CD14-positive monocyte (primary cell): Measurements from ENCODE around the gene SNAI1. TPM values are rescaled to one million over a fixed set of nuclear protein-coding genes. Genes with fewer than 3 reads are reported as not detected.
A peak's percentile ranks its signal among the peaks of the same experiment; 100 is the strongest.
"Not testable (repeated sequence)": the region's sequence is repeated elsewhere in the genome, so short reads cannot be mapped to it uniquely, and the experiment has no call there.

ENCODE experiments used
- DNase-seq, 3 donors: peaks; one replicate each; pipeline ENCODE4 v3.0.0-alpha.2; 2011 to 2022
- H2AFZ ChIP-seq: 2 replicates; pipeline ENCODE4 v1.6.0; 2012; ENCODE audit warnings: mild to moderate bottlenecking, low read depth, low read length, inconsistent platforms; ENCODE audit not compliant: insufficient read depth, poor library complexity, severe bottlenecking
- H3K27ac ChIP-seq, 2 donors: 1 replicate in 1 of 2; 2 replicates in 1 of 2; pipeline ENCODE4 v1.5.1; 2012 to 2013; ENCODE audit warnings: low read length in 2 of 2, control low read depth in 1 of 2, inconsistent platforms in 1 of 2, low read depth in 1 of 2, mild to moderate bottlenecking in 1 of 2
- H3K27me3 ChIP-seq, 2 donors: one replicate each; pipeline versions ENCODE4 v1.6.0 to v1.6.1; 2011 to 2013; ENCODE audit warnings: low read length in 2 of 2; ENCODE audit not compliant: control insufficient read depth in 2 of 2, insufficient read depth in 2 of 2
- H3K36me3 ChIP-seq, 2 donors: replicated peaks in 1 of 2; 1 replicate in 1 of 2; 2 replicates in 1 of 2; pipeline versions ENCODE4 v1.5.1 to v1.6.1; 2012 to 2013; ENCODE audit warnings: low read length in 2 of 2, control low read depth in 1 of 2, inconsistent platforms in 1 of 2, mild to moderate bottlenecking in 1 of 2; ENCODE audit not compliant: insufficient read depth in 2 of 2, control insufficient read depth in 1 of 2
- H3K4me1 ChIP-seq, 2 donors: 1 replicate in 1 of 2; 2 replicates in 1 of 2; pipeline versions ENCODE4 v1.5.1 to v1.6.1; 2012 to 2013; ENCODE audit warnings: low read length in 2 of 2, control low read depth in 1 of 2, inconsistent platforms in 1 of 2, mild to moderate bottlenecking in 1 of 2, moderate library complexity in 1 of 2; ENCODE audit not compliant: insufficient read depth in 2 of 2, control insufficient read depth in 1 of 2
- H3K4me2 ChIP-seq: replicated peaks from 2 replicates; pipeline ENCODE3; 2012; ENCODE audit warnings: low read length, moderate library complexity, mild to moderate bottlenecking; ENCODE audit not compliant: poor library complexity, severe bottlenecking; ENCODE audit errors: extremely low read depth
- H3K4me3 ChIP-seq, 3 experiments: fragments of 200-600 bp in 1 of 3; sonication (generic) in 1 of 3; replicated peaks in 1 of 3; 1 replicate in 2 of 3; 2 replicates in 1 of 3; pipeline ENCODE4 v1.5.1; 2011 to 2013; ENCODE audit warnings: low read length in 3 of 3, mild to moderate bottlenecking in 3 of 3, control low read depth in 2 of 3, low read depth in 2 of 3, inconsistent platforms in 1 of 3, moderate library complexity in 1 of 3
- H3K79me2 ChIP-seq: 2 replicates; pipeline ENCODE4 v1.6.0; 2012; ENCODE audit warnings: mild to moderate bottlenecking, control low read depth, inconsistent platforms, low read length, moderate library complexity; ENCODE audit not compliant: insufficient read depth
- H3K9ac ChIP-seq: 2 replicates; pipeline ENCODE4 v1.6.0; 2017; ENCODE audit warnings: low read length, mild to moderate bottlenecking; ENCODE audit not compliant: insufficient read depth, poor library complexity, severe bottlenecking
- H3K9me3 ChIP-seq, 2 donors: replicated peaks in 1 of 2; 1 replicate in 1 of 2; 2 replicates in 1 of 2; pipeline versions ENCODE4 v1.5.1 to v1.6.1; 2012 to 2013; ENCODE audit warnings: low read length in 2 of 2, control low read depth in 1 of 2; ENCODE audit not compliant: control insufficient read depth in 1 of 2, insufficient read depth in 1 of 2
- H4K20me1 ChIP-seq: 2 replicates; pipeline ENCODE4 v1.6.0; 2012; ENCODE audit warnings: mild to moderate bottlenecking, low read length, control low read depth, moderate library complexity; ENCODE audit not compliant: insufficient read depth
- H3K27ac Mint-ChIP-seq, 7 donors: one replicate each; pipeline ENCODE4 v1.8.0; 2020; ENCODE audit warnings: mild to moderate bottlenecking in 7 of 7, mixed read lengths in 7 of 7, moderate library complexity in 6 of 7, inconsistent platforms in 2 of 7
- H3K27me3 Mint-ChIP-seq, 3 donors: one replicate each; pipeline ENCODE4 v1.8.0; 2021 to 2022; ENCODE audit warnings: low read depth in 3 of 3, mild to moderate bottlenecking in 3 of 3, mixed read lengths in 3 of 3, moderate library complexity in 3 of 3, inconsistent platforms in 1 of 3
- H3K36me3 Mint-ChIP-seq, 2 donors: one replicate each; pipeline ENCODE4 v1.8.0; 2020; ENCODE audit warnings: mixed read lengths in 2 of 2, inconsistent platforms in 1 of 2, mild to moderate bottlenecking in 1 of 2
- H3K4me1 Mint-ChIP-seq: one replicate; pipeline ENCODE4 v1.8.0; 2020; ENCODE audit warnings: mild to moderate bottlenecking, mixed read lengths
- H3K4me3 Mint-ChIP-seq, 2 donors: one replicate each; pipeline ENCODE4 v1.8.0; 2020; ENCODE audit warnings: mild to moderate bottlenecking in 2 of 2, mixed read lengths in 2 of 2, moderate library complexity in 1 of 2
- H3K9me3 Mint-ChIP-seq, 7 donors: one replicate each; pipeline ENCODE4 v1.8.0; 2020 to 2022; ENCODE audit warnings: mixed read lengths in 7 of 7, mild to moderate bottlenecking in 6 of 7, moderate library complexity in 6 of 7, inconsistent platforms in 2 of 7
- WGBS: methylation state at CpG from one replicate; pipeline ENCODE4 v1.1.5; 2013; ENCODE audit warnings: missing lambda C conversion rate; ENCODE audit not compliant: insufficient coverage; 5-methylcytosine and 5-hydroxymethylcytosine counted together
- intact Hi-C, 2 donors: fragments of 100-400 bp; cut with micrococcal nuclease; formaldehyde crosslinking; loops; one replicate each; pipeline versions ENCODE4 v1.15.0 to v1.15.1; 2023
- polyA plus RNA-seq, 3 donors: library from polyadenylated mRNA; depleted of rRNA in 1 of 3; unstranded in 2 of 3; stranded (reverse) in 1 of 3; fragments of 300-500 nt in 2 of 3; fragments of >200 nt in 1 of 3; fragmentation: Illumina TruSeq in 2 of 3; gene quantifications; 1 replicate in 2 of 3; 2 replicates in 1 of 3; pipeline ENCODE4 v1.2.3, GENCODE V29; 2012 to 2021
- TF ChIP-seq, protein P1 (sequence below): fragments of 200-600 bp; IDR thresholded peaks from one replicate; pipeline ENCODE4 v1.8.0; 2022; ENCODE audit warnings: antibody characterized with exemption, mild to moderate bottlenecking

The SNAI1 gene
- polyA plus RNA-seq, 3 donors: 2.4 to 181 (median 2.6) TPM

DNA sequence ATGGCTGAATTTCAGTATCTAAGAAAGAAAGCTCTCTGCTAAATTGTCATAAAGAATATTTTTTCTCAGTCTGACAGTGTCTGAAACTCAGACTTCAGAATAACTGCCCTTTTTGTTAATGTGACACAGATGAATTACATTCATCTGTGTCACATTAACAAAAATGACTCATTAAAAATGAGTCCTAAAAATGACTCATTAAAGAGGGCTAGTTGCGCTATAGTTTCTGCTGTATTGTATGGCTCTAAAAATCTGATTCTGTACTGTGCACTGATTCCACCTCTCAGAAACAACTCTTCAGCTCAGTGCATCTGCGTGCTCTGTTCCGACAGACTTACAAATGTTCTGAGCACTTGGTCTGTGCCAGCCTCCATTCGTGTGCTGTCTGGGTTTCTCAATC lies 31.6 kb upstream of the SNAI1 start:
- peaks cover 28% of the 10 kb centered on the region for H3K79me2 ChIP-seq
- Mint-ChIP-seq H3K27ac (peak overlapping the region in 1 of 7 donors; percentile 56), H3K9me3 (no peaks in the 10 kb centered on the region), H3K27me3 (no peaks in the 10 kb centered on the region), H3K36me3 (peaks cover 73 to 89% of the 10 kb centered on the region in 2 donors), H3K4me3 (no peak overlapping the region), H3K4me1 (peaks cover 1% of the 10 kb centered on the region)
- H3K9ac ChIP-seq: no peak overlapping the region
- no peak for DNase-seq
- H3K4me2 ChIP-seq: no peak overlapping the region
- H3K4me1 ChIP-seq: no peaks in the 10 kb centered on the region
- H2AFZ ChIP-seq: no peak overlapping the region
- no peaks in the 10 kb centered on the region for H3K9me3 ChIP-seq
- intact Hi-C loops: no loop called here
- H4K20me1 ChIP-seq: peaks cover 91% of the 10 kb centered on the region
- TF ChIP-seq, protein P1, sequence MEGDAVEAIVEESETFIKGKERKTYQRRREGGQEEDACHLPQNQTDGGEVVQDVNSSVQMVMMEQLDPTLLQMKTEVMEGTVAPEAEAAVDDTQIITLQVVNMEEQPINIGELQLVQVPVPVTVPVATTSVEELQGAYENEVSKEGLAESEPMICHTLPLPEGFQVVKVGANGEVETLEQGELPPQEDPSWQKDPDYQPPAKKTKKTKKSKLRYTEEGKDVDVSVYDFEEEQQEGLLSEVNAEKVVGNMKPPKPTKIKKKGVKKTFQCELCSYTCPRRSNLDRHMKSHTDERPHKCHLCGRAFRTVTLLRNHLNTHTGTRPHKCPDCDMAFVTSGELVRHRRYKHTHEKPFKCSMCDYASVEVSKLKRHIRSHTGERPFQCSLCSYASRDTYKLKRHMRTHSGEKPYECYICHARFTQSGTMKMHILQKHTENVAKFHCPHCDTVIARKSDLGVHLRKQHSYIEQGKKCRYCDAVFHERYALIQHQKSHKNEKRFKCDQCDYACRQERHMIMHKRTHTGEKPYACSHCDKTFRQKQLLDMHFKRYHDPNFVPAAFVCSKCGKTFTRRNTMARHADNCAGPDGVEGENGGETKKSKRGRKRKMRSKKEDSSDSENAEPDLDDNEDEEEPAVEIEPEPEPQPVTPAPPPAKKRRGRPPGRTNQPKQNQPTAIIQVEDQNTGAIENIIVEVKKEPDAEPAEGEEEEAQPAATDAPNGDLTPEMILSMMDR: no peak
- H3K36me3 ChIP-seq: peaks cover 80 to 100% of the 10 kb centered on the region in 2 donors
- no peaks in the 10 kb centered on the region for H3K27me3 ChIP-seq
- WGBS: 100% methylated on average over 3 of the region's 4 CpGs
- H3K4me3 ChIP-seq: no peak overlapping the region
- no peak overlapping the region for H3K27ac ChIP-seq

DNA sequence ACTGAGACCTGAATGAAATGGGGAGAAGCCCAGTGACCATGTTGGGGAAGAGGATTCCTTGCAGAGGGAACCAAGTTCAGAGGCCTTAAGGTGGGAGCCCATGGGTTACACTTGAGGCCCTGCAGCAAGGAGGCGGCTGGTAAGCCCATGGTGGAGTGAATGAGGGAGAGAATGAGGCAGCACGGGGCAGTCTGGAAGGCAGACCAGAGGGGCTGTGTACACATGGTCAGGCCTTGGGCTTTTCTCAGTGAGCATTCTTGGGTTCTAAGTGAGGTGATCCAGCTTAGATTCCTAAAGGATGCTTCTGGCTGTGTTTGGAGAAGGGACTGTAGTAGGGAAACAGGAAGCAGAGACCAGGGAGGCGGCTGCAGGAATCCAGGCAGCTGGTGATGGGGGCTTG lies 27.6 kb upstream of the SNAI1 start:
- peaks cover 57 to 95% of the 10 kb centered on the region in 2 donors for H3K36me3 ChIP-seq
- H3K4me3 ChIP-seq: no peak overlapping the region
- intact Hi-C loops: no loop called here
- Mint-ChIP-seq H3K27ac (peak overlapping the region in 2 of 7 donors; percentile 42 to 60), H3K4me3 (no peak overlapping the region), H3K9me3 (no peaks in the 10 kb centered on the region), H3K36me3 (peaks cover 65 to 89% of the 10 kb centered on the region in 2 donors), H3K27me3 (no peaks in the 10 kb centered on the region), H3K4me1 (peaks cover 6% of the 10 kb centered on the region)
- no peak for DNase-seq
- no peak overlapping the region for H3K4me2 ChIP-seq
- H2AFZ ChIP-seq: no peak overlapping the region
- TF ChIP-seq, protein P1: no peak
- no peaks in the 10 kb centered on the region for H3K4me1 ChIP-seq
- WGBS: 100% methylated on average over 3 of the region's 3 CpGs
- no peak overlapping the region for H3K27ac ChIP-seq
- H4K20me1 ChIP-seq: peaks cover 66% of the 10 kb centered on the region
- H3K9me3 ChIP-seq: no peaks in the 10 kb centered on the region
- no peaks in the 10 kb centered on the region for H3K27me3 ChIP-seq
- peaks cover 8% of the 10 kb centered on the region for H3K79me2 ChIP-seq
- H3K9ac ChIP-seq: no peak overlapping the region

DNA sequence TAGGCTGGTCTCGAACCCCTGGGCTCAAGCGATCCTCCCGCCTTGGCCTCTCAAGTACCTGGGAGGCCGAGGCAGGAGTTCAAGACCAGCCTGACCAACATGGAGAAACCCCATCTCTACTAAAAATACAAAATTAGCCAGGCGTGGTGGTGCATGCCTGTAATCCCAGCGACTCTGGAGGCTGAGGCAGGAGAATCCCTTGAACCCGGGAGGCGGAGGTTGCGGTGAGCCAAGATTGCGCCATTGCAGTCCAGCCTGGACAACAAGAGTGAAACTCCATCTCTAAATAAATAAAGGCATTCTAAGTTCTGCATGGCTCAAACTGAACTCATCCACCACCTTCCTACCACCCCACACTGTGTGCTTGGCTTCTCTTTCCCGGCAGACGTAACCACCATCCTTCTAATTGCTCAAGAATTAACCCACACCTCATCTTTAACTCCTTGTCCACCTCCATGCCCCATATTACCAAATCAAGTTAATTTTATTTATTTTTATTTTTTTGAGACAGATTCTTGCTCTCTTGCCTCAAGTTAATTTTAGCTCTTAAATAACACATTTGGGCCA lies 26.9 kb upstream of the SNAI1 start:
- Mint-ChIP-seq H3K36me3 (peaks cover 59 to 83% of the 10 kb centered on the region in 2 donors), H3K27ac (peak overlapping the region in 4 of 7 donors; percentile 3 to 69 (median 64))
- H3K36me3 ChIP-seq: peaks cover 50 to 89% of the 10 kb centered on the region in 2 donors
- H3K27me3 ChIP-seq, H3K27ac ChIP-seq, H3K4me1 Mint-ChIP-seq, H3K4me3 Mint-ChIP-seq, H3K4me2 ChIP-seq, H3K27me3 Mint-ChIP-seq, H2AFZ ChIP-seq, H3K9me3 Mint-ChIP-seq, DNase-seq, intact Hi-C loops, H3K4me1 ChIP-seq, H3K79me2 ChIP-seq, H3K9ac ChIP-seq, H3K4me3 ChIP-seq, H3K9me3 ChIP-seq: not testable (repeated sequence)
- 50% methylated on average over 4 of the region's 12 CpGs for WGBS
- H4K20me1 ChIP-seq: peaks cover 58% of the 10 kb centered on the region
